GM19372 (cell line): ENCODE data around the gene WFIKKN1.

Experiments
- ATAC-seq: cut with Tn5 transposase; IDR thresholded peaks from one replicate; pipeline ENCODE4 v1.9.1; 2021; ENCODE audit warnings: mild to moderate bottlenecking, low read depth, moderate library complexity; ENCODE audit not compliant: unreplicated experiment

WFIKKN1 gene

GRCh38 chr16:671353-672131 lies 40.8 kb downstream of the WFIKKN1 start:
- ATAC-seq, result no peak

GRCh38 chr16:672371-672770 lies 41.6 kb downstream of the WFIKKN1 start:
- no peak for ATAC-seq

- no peak for ATAC-seq
Observed at GRCh38 chr16:672851-673250, 42.1 kb downstream of the WFIKKN1 start.

GRCh38 chr16:673399-673991 lies 42.7 kb downstream of the WFIKKN1 start:
- no peak for ATAC-seq

GRCh38 chr16:674214-674881 lies 43.6 kb downstream of the WFIKKN1 start:
- ATAC-seq, result no peak

GRCh38 chr16:674968-675883 lies 44.4 kb downstream of the WFIKKN1 start, which contains the start of gene RHBDL1:
TSS of gene RHBDL1 (plus strand) at chr16:675671. CDS start at chr16:675791, 120 bp downstream.
- ATAC-seq, result no peak

- no peak for ATAC-seq
Observed at GRCh38 chr16:675884-676564, 45.2 kb downstream of the WFIKKN1 start.

- no peak for ATAC-seq
Observed at GRCh38 chr16:676565-676902, 45.7 kb downstream of the WFIKKN1 start.

GRCh38 chr16:676913-677312 lies 46.1 kb downstream of the WFIKKN1 start:
- no peak for ATAC-seq

GRCh38 chr16:677316-678190 lies 46.8 kb downstream of the WFIKKN1 start:
- no peak for ATAC-seq

- no peak for ATAC-seq
Observed at GRCh38 chr16:678209-678857, 47.5 kb downstream of the WFIKKN1 start.

- ATAC-seq, result no peak
Observed at GRCh38 chr16:678858-679813, 48.4 kb downstream of the WFIKKN1 start.

- ATAC-seq, result peak; percentile 39
Observed at GRCh38 chr16:679814-680624, 49.2 kb downstream of the WFIKKN1 start, which contains the start of gene STUB1. TSS of gene STUB1 (plus strand) at chr16:680410. CDS start at chr16:680526, 116 bp downstream.

- no peak for ATAC-seq
Observed at GRCh38 chr16:680625-680945, 49.8 kb downstream of the WFIKKN1 start.

- no peak for ATAC-seq
Observed at GRCh38 chr16:680967-681745, 50.4 kb downstream of the WFIKKN1 start.
